PFSK-1 (cell line): Measurements from ENCODE around the gene KRTAP20-4.

Source experiments
- FOXP2 ChIP-seq: optimal IDR thresholded peaks from 2 replicates; pipeline ENCODE3; 2011; ENCODE audit warnings: borderline replicate concordance, control low read depth, inconsistent platforms; ENCODE audit not compliant: insufficient read depth; ENCODE audit errors: extremely low read length, extremely low read depth
- POLR2AphosphoS5 ChIP-seq: IDR thresholded peaks from 2 replicates; pipeline ENCODE4 v1.6.1; 2012; ENCODE audit warnings: low read depth, mild to moderate bottlenecking, control low read depth, low read length, moderate library complexity
- SIN3A ChIP-seq: IDR thresholded peaks from 2 replicates; pipeline ENCODE4 v1.6.1; 2012; ENCODE audit warnings: mild to moderate bottlenecking, low read length, moderate library complexity, borderline replicate concordance; ENCODE audit not compliant: insufficient read depth
- TAF1 ChIP-seq: IDR thresholded peaks from 2 replicates; pipeline ENCODE4 v1.6.1; 2012; ENCODE audit warnings: low read length, control low read depth, borderline replicate concordance; ENCODE audit not compliant: insufficient read depth
- TF ChIP-seq, protein P1 (sequence below), 2 experiments: IDR thresholded peaks; 2 replicates each; pipeline versions ENCODE4 v1.6.1 to v1.8.0; 2011 to 2012; ENCODE audit warnings: low read depth in 2 of 2, low read length in 2 of 2, control low read depth in 1 of 2, inconsistent platforms in 1 of 2, mild to moderate bottlenecking in 1 of 2, moderate library complexity in 1 of 2; ENCODE audit not compliant: insufficient read depth in 1 of 2

DNA sequence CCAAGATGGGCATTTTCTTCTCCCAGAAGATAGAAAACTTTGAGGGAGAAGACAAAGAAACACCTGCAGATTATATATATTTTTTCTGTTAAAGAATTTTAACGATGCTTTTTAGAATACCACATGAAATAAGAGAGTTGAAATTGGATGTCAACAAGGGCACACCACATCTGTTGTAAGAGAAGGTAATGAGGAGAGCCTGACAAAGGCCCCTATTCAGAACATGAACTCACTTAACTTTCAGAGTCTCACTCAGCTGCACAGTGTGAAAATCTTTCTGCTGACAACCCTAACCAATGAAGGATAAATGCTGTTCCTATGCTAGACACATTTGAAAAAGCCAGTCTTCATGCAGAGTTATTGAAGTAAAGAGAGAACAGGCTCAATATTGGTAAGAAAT is 37.6 kb upstream of the KRTAP20-4 start:
- TF ChIP-seq SIN3A (no peak), POLR2AphosphoS5 (no peak), TAF1 (no peak), FOXP2 (no peak)
- TF ChIP-seq, protein P1, sequence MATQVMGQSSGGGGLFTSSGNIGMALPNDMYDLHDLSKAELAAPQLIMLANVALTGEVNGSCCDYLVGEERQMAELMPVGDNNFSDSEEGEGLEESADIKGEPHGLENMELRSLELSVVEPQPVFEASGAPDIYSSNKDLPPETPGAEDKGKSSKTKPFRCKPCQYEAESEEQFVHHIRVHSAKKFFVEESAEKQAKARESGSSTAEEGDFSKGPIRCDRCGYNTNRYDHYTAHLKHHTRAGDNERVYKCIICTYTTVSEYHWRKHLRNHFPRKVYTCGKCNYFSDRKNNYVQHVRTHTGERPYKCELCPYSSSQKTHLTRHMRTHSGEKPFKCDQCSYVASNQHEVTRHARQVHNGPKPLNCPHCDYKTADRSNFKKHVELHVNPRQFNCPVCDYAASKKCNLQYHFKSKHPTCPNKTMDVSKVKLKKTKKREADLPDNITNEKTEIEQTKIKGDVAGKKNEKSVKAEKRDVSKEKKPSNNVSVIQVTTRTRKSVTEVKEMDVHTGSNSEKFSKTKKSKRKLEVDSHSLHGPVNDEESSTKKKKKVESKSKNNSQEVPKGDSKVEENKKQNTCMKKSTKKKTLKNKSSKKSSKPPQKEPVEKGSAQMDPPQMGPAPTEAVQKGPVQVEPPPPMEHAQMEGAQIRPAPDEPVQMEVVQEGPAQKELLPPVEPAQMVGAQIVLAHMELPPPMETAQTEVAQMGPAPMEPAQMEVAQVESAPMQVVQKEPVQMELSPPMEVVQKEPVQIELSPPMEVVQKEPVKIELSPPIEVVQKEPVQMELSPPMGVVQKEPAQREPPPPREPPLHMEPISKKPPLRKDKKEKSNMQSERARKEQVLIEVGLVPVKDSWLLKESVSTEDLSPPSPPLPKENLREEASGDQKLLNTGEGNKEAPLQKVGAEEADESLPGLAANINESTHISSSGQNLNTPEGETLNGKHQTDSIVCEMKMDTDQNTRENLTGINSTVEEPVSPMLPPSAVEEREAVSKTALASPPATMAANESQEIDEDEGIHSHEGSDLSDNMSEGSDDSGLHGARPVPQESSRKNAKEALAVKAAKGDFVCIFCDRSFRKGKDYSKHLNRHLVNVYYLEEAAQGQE (IDR thresholded peaks at IDR 0.05; ENCODE audit: insufficient read depth in 1 of 2, low read depth in 2 of 2, low read length in 2 of 2), result no peak
